Kidney epithelial cell (primary cell): ENCODE results near the gene NDUFAF3. TPM values are rescaled to one million over a fixed set of nuclear protein-coding genes. Genes with fewer than 3 reads are reported as not detected.

Experiments used
- DNase-seq: peaks from one replicate; pipeline ENCODE4 v3.0.0-alpha.2; 2010; ENCODE audit warnings: low read depth
- H3K27me3 ChIP-seq: 2 replicates; pipeline ENCODE4 v1.6.0; 2011; ENCODE audit warnings: low read length; ENCODE audit not compliant: control insufficient read depth, insufficient read depth
- H3K36me3 ChIP-seq: 2 replicates; pipeline ENCODE4 v1.5.1; 2011; ENCODE audit warnings: low read length; ENCODE audit not compliant: control insufficient read depth, insufficient read depth
- H3K4me3 ChIP-seq: 2 replicates; pipeline ENCODE4 v1.5.1; 2011; ENCODE audit warnings: low read depth, mild to moderate bottlenecking, control low read depth, low read length
- CTCF ChIP-seq: IDR thresholded peaks from 2 replicates; pipeline ENCODE4 v1.5.1; 2011; ENCODE audit warnings: mild to moderate bottlenecking, moderate library complexity, low read length, control low read depth, inconsistent platforms; ENCODE audit not compliant: insufficient read depth, poor library complexity, severe bottlenecking
- total RNA-seq: library from RNA; depleted of rRNA; stranded (reverse); fragments of >200 nt; gene quantifications from 2 replicates; pipeline ENCODE4 v1.2.3, GENCODE V29; 2015

Gene NDUFAF3
- total RNA-seq = 102 and 145 TPM in 2 replicates

- H3K36me3 ChIP-seq = peaks cover 4% of the 10 kb centered on the region
- TF ChIP-seq CTCF = peak; percentile 88
- H3K4me3 ChIP-seq = peak within 1 kb of the TSS; percentile 88
- no peaks in the 10 kb centered on the region for H3K27me3 ChIP-seq
- DNase-seq = peak; percentile 73
These were observed at the start of gene NDUFAF3 for GRCh38 chr3:49021813-49022687. NDUFAF3 (plus strand) TSS chr3:49022121; CDS start chr3:49022145, 24 bp downstream.

- H3K27me3 ChIP-seq = no peaks in the 10 kb centered on the region
- no peak for TF ChIP-seq CTCF
- H3K36me3 ChIP-seq = peaks cover 7% of the 10 kb centered on the region
These were observed 47.7 kb upstream of the NDUFAF3 start for GRCh38 chr3:48974076-48974864.

GRCh38 chr3:48979451-48979850, 42.5 kb upstream of the NDUFAF3 start:
- TF ChIP-seq CTCF = no peak
- Histone ChIP-seq H3K4me3 (no peak overlapping the region), H3K36me3 (peaks cover 6% of the 10 kb centered on the region), H3K27me3 (no peaks in the 10 kb centered on the region)
- no peak for DNase-seq

More at GRCh38 chr3:48974076-48974864, 47.7 kb upstream of the NDUFAF3 start:
- DNase-seq = no peak
- H3K4me3 ChIP-seq = no peak overlapping the region

- Histone ChIP-seq H3K27me3 (no peaks in the 10 kb centered on the region), H3K36me3 (peaks cover 6% of the 10 kb centered on the region), H3K4me3 (no peak overlapping the region)
- no peak for DNase-seq
- TF ChIP-seq CTCF = no peak
These were observed 41.6 kb upstream of the NDUFAF3 start for GRCh38 chr3:48980295-48980694.

GRCh38 chr3:48982016-48982415, 39.9 kb upstream of the NDUFAF3 start:
- no peak for DNase-seq
- TF ChIP-seq CTCF = no peak
- peaks cover 6% of the 10 kb centered on the region for H3K36me3 ChIP-seq
- H3K4me3 ChIP-seq = no peak overlapping the region
- H3K27me3 ChIP-seq = no peaks in the 10 kb centered on the region
